Measurements from ENCODE around the gene EHD3. TPM values are rescaled to one million over a fixed set of nuclear protein-coding genes. Genes with fewer than 3 reads are reported as not detected.

EHD3 gene
- total and polyA plus RNA-seq, 2 of the 13 experiments (the other 11 are each of a cell fraction or from before 2014, with no cell fraction given): 0.20 to 0.69 TPM

DNA sequence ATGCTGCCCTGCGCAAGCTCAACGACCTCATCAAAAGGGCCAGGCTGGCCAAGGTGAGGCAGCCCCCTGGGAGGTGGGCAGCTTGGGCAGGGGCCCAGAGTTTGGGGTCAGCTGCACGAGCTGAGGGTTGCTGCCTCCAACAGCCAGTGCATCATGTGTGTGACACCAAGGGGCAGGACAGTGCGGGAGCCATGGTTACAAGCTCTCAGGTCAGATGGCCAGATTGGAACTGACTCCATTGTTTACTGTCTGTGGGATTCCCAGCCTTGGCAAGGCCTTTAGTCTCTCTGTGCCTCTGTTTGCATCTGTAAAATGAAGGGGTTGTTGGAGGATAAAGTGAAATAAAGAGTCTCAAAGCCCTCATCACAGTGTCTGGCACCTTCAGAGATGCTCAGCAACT lies 26.9 kb downstream of the EHD3 start:
- no peak for ATAC-seq
- no TSS peak for BruUV-seq (replicated peaks)
- TF ChIP-seq BORCS8-MEF2B (CRISPR knock-in tag; IDR thresholded peaks at IDR 0.05): no peak
- no peak for TF ChIP-seq PRMT3 (CRISPR knock-in tag; IDR thresholded peaks at IDR 0.05; ENCODE audit: borderline replicate concordance, low read depth)
- no peak for TF ChIP-seq ZNF343 (CRISPR knock-in tag; IDR thresholded peaks at IDR 0.05)
- no peak for TF ChIP-seq TP53 (CRISPR knock-in tag; conservative IDR thresholded peaks at IDR 0.05)
- TF ChIP-seq, protein P1, sequence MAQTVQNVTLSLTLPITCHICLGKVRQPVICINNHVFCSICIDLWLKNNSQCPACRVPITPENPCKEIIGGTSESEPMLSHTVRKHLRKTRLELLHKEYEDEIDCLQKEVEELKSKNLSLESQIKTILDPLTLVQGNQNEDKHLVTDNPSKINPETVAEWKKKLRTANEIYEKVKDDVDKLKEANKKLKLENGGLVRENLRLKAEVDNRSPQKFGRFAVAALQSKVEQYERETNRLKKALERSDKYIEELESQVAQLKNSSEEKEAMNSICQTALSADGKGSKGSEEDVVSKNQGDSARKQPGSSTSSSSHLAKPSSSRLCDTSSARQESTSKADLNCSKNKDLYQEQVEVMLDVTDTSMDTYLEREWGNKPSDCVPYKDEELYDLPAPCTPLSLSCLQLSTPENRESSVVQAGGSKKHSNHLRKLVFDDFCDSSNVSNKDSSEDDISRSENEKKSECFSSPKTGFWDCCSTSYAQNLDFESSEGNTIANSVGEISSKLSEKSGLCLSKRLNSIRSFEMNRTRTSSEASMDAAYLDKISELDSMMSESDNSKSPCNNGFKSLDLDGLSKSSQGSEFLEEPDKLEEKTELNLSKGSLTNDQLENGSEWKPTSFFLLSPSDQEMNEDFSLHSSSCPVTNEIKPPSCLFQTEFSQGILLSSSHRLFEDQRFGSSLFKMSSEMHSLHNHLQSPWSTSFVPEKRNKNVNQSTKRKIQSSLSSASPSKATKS (CRISPR knock-in tag; IDR thresholded peaks at IDR 0.05): no peak
- no peak for TF ChIP-seq ZNF562 (CRISPR knock-in tag; IDR thresholded peaks at IDR 0.05; ENCODE audit: borderline replicate concordance)
- TF ChIP-seq, protein P2, sequence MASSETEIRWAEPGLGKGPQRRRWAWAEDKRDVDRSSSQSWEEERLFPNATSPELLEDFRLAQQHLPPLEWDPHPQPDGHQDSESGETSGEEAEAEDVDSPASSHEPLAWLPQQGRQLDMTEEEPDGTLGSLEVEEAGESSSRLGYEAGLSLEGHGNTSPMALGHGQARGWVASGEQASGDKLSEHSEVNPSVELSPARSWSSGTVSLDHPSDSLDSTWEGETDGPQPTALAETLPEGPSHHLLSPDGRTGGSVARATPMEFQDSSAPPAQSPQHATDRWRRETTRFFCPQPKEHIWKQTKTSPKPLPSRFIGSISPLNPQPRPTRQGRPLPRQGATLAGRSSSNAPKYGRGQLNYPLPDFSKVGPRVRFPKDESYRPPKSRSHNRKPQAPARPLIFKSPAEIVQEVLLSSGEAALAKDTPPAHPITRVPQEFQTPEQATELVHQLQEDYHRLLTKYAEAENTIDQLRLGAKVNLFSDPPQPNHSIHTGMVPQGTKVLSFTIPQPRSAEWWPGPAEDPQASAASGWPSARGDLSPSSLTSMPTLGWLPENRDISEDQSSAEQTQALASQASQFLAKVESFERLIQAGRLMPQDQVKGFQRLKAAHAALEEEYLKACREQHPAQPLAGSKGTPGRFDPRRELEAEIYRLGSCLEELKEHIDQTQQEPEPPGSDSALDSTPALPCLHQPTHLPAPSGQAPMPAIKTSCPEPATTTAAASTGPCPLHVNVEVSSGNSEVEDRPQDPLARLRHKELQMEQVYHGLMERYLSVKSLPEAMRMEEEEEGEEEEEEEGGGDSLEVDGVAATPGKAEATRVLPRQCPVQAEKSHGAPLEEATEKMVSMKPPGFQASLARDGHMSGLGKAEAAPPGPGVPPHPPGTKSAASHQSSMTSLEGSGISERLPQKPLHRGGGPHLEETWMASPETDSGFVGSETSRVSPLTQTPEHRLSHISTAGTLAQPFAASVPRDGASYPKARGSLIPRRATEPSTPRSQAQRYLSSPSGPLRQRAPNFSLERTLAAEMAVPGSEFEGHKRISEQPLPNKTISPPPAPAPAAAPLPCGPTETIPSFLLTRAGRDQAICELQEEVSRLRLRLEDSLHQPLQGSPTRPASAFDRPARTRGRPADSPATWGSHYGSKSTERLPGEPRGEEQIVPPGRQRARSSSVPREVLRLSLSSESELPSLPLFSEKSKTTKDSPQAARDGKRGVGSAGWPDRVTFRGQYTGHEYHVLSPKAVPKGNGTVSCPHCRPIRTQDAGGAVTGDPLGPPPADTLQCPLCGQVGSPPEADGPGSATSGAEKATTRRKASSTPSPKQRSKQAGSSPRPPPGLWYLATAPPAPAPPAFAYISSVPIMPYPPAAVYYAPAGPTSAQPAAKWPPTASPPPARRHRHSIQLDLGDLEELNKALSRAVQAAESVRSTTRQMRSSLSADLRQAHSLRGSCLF (CRISPR knock-in tag; IDR thresholded peaks at IDR 0.05; ENCODE audit: borderline replicate concordance): no peak
- TF ChIP-seq, protein P3, sequence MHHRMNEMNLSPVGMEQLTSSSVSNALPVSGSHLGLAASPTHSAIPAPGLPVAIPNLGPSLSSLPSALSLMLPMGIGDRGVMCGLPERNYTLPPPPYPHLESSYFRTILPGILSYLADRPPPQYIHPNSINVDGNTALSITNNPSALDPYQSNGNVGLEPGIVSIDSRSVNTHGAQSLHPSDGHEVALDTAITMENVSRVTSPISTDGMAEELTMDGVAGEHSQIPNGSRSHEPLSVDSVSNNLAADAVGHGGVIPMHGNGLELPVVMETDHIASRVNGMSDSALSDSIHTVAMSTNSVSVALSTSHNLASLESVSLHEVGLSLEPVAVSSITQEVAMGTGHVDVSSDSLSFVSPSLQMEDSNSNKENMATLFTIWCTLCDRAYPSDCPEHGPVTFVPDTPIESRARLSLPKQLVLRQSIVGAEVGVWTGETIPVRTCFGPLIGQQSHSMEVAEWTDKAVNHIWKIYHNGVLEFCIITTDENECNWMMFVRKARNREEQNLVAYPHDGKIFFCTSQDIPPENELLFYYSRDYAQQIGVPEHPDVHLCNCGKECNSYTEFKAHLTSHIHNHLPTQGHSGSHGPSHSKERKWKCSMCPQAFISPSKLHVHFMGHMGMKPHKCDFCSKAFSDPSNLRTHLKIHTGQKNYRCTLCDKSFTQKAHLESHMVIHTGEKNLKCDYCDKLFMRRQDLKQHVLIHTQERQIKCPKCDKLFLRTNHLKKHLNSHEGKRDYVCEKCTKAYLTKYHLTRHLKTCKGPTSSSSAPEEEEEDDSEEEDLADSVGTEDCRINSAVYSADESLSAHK (CRISPR knock-in tag; IDR thresholded peaks at IDR 0.05; ENCODE audit: borderline replicate concordance): no peak
- TF ChIP-seq, protein P4, sequence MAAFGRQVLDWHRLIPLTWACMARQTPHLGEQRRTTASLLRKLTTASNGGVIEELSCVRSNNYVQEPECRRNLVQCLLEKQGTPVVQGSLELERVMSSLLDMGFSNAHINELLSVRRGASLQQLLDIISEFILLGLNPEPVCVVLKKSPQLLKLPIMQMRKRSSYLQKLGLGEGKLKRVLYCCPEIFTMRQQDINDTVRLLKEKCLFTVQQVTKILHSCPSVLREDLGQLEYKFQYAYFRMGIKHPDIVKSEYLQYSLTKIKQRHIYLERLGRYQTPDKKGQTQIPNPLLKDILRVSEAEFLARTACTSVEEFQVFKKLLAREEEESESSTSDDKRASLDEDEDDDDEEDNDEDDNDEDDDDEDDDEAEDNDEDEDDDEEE (CRISPR knock-in tag; IDR thresholded peaks at IDR 0.05): no peak
- no peak for TF ChIP-seq PPARG (CRISPR knock-in tag; conservative IDR thresholded peaks at IDR 0.05)
- TF ChIP-seq, protein P5, sequence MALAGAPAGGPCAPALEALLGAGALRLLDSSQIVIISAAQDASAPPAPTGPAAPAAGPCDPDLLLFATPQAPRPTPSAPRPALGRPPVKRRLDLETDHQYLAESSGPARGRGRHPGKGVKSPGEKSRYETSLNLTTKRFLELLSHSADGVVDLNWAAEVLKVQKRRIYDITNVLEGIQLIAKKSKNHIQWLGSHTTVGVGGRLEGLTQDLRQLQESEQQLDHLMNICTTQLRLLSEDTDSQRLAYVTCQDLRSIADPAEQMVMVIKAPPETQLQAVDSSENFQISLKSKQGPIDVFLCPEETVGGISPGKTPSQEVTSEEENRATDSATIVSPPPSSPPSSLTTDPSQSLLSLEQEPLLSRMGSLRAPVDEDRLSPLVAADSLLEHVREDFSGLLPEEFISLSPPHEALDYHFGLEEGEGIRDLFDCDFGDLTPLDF (CRISPR knock-in tag; IDR thresholded peaks at IDR 0.05): no peak
- TF ChIP-seq, protein P6, sequence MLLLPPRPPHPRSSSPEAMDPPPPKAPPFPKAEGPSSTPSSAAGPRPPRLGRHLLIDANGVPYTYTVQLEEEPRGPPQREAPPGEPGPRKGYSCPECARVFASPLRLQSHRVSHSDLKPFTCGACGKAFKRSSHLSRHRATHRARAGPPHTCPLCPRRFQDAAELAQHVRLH (CRISPR knock-in tag; IDR thresholded peaks at IDR 0.05; ENCODE audit: borderline replicate concordance, low read depth): no peak

More for the DNA sequence above, 26.9 kb downstream of the EHD3 start:
- DNase-seq (ENCODE audit: low spot score) (no peak), FAIRE-seq (no peak)
- H3K4me1 ChIP-seq (ENCODE audit: insufficient read depth, low read length): no peaks in the 10 kb centered on the region
- H3K4me2 ChIP-seq (ENCODE audit: low read depth, low read length): no peak overlapping the region
- H3K9ac ChIP-seq (ENCODE audit: insufficient read depth, low read depth, low read length): no peak overlapping the region
- H3K9me3 ChIP-seq (ENCODE audit: low read length): no peaks in the 10 kb centered on the region
- no peak overlapping the region for H3K27ac ChIP-seq (ENCODE audit: extremely low read length, insufficient read depth, low read length)
- H4K20me1 ChIP-seq (ENCODE audit: insufficient read depth, low read length): no peaks in the 10 kb centered on the region
- no peak overlapping the region for H3K4me3 ChIP-seq (replicated peaks in 1 of 3; ENCODE audit: insufficient read depth in 1 of 3, low read depth in 2 of 3, low read length in 3 of 3)
- no peaks in the 10 kb centered on the region for H3K36me3 ChIP-seq (replicated peaks in 1 of 2; ENCODE audit: control insufficient read depth in 1 of 2, insufficient read depth in 2 of 2, low read length in 2 of 2)
- 77% methylated on average over 3 of the region's 4 CpGs for whole genome bisulfite sequencing (ENCODE audit: low lambda C conversion rate)
- in situ Hi-C loops (cut with HindIII; ENCODE audit: extremely low pct_ligation_motif_present, low pct_unique_long_range_greater_than_20kb) (no loop called here), intact Hi-C loops (cut with micrococcal nuclease; ENCODE audit: unreplicated experiment) (no loop called here)
- no peak overlapping the region for H2AFZ ChIP-seq (ENCODE audit: low read length)
- CTCF ChIA-PET (ENCODE audit: low intra/inter-chr PET ratio, low total read pairs): no interaction called here
- no peaks in the 10 kb centered on the region for H3K79me2 ChIP-seq (ENCODE audit: insufficient read depth, low read length)
- no peaks in the 10 kb centered on the region; a peak in 1 of 5 replicates for H3K27me3 ChIP-seq (ENCODE audit: control insufficient read depth in 1 of 2, insufficient read depth in 2 of 2, low read length in 2 of 2)
- POLR2A ChIA-PET: no interaction called here

All from HepG2 (cell line).